ENCODE data around the gene SLFN11. TPM values are rescaled to one million over a fixed set of nuclear protein-coding genes. Genes with fewer than 3 reads are reported as not detected.

SLFN11 gene
- total RNA-seq, 1 donor from 2014 or later, result 0.25 TPM

GRCh38 chr17:35368081-35368830 is 5.2 kb downstream of the SLFN11 start:
- peaks cover 13% of the 10 kb centered on the region for H3K27me3 ChIP-seq (ENCODE audit: insufficient read depth, low read length)
- H3K27ac ChIP-seq (ENCODE audit: low read depth, low read length), result no peak overlapping the region
- peaks cover 63% of the 10 kb centered on the region for H3K27me3 Mint-ChIP-seq (ENCODE audit: low read depth, unreplicated experiment)
- no peak overlapping the region for H3K27ac Mint-ChIP-seq (ENCODE audit: unreplicated experiment)
- no peak overlapping the region for H3K4me3 ChIP-seq (ENCODE audit: insufficient read depth, low read depth, low read length)
- no peak overlapping the region for H3K4me3 Mint-ChIP-seq (ENCODE audit: unreplicated experiment)
- no peak overlapping the region for H2AFZ ChIP-seq (ENCODE audit: low read depth, low read length)
- no peak overlapping the region for H3K4me2 ChIP-seq (ENCODE audit: low read length)
- H3K79me2 ChIP-seq (ENCODE audit: insufficient read depth, low read length), result no peaks in the 10 kb centered on the region
- FAIRE-seq (no peak), DNase-seq (ENCODE audit: low read depth) (no peak)
- H3K9ac ChIP-seq (ENCODE audit: low read length), result no peak overlapping the region
- H4K20me1 ChIP-seq (ENCODE audit: insufficient read depth, low read length), result peaks cover 6% of the 10 kb centered on the region
- H3K4me1 Mint-ChIP-seq (ENCODE audit: low read depth, unreplicated experiment), result no peaks in the 10 kb centered on the region
- H3K9me3 ChIP-seq (ENCODE audit: insufficient read depth, low read depth, low read length), result no peaks in the 10 kb centered on the region
- H3K36me3 ChIP-seq (ENCODE audit: insufficient read depth, low read length), result no peaks in the 10 kb centered on the region
- H3K36me3 Mint-ChIP-seq (ENCODE audit: low read depth, unreplicated experiment), result no peaks in the 10 kb centered on the region
- no peaks in the 10 kb centered on the region for H3K4me1 ChIP-seq (ENCODE audit: insufficient read depth, low read length)
- TF ChIP-seq EZH2 (IDR thresholded peaks at IDR 0.05; ENCODE audit: insufficient read depth, low read length), result no peak
- TF ChIP-seq, protein P1, sequence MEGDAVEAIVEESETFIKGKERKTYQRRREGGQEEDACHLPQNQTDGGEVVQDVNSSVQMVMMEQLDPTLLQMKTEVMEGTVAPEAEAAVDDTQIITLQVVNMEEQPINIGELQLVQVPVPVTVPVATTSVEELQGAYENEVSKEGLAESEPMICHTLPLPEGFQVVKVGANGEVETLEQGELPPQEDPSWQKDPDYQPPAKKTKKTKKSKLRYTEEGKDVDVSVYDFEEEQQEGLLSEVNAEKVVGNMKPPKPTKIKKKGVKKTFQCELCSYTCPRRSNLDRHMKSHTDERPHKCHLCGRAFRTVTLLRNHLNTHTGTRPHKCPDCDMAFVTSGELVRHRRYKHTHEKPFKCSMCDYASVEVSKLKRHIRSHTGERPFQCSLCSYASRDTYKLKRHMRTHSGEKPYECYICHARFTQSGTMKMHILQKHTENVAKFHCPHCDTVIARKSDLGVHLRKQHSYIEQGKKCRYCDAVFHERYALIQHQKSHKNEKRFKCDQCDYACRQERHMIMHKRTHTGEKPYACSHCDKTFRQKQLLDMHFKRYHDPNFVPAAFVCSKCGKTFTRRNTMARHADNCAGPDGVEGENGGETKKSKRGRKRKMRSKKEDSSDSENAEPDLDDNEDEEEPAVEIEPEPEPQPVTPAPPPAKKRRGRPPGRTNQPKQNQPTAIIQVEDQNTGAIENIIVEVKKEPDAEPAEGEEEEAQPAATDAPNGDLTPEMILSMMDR (IDR thresholded peaks at IDR 0.05; ENCODE audit: insufficient read depth, low read depth, low read length), result no peak
- H3K9me3 Mint-ChIP-seq (ENCODE audit: unreplicated experiment), result peaks cover 8% of the 10 kb centered on the region

DNA sequence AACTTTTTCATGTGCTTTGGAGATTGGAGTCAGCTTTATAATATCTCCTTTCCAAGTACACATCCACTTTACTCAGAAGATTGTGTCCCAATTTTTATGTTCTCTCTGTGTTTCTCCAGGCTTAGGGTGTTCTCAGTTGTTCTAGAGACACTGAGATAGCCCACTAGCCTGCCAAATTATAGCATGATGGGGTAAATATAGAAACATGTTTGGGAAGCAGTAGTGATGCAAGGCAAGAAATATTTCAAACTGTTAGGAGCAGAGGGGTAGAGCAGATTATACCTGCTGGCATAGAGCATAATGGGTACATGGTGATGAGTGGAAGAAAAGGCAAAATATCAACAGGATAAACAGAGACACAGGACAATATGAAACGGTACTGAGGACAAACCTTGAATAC is 12.4 kb downstream of the SLFN11 start:
- no peak overlapping the region for H2AFZ ChIP-seq (ENCODE audit: low read depth, low read length)
- no peak for TF ChIP-seq EZH2 (IDR thresholded peaks at IDR 0.05; ENCODE audit: insufficient read depth, low read length)
- TF ChIP-seq, protein P1 (IDR thresholded peaks at IDR 0.05; ENCODE audit: insufficient read depth, low read depth, low read length), result no peak
- Mint-ChIP-seq H3K9me3 (ENCODE audit: unreplicated experiment) (no peaks in the 10 kb centered on the region), H3K4me3 (ENCODE audit: unreplicated experiment) (no peak overlapping the region), H3K27ac (ENCODE audit: unreplicated experiment) (no peak overlapping the region), H3K36me3 (ENCODE audit: low read depth, unreplicated experiment) (no peaks in the 10 kb centered on the region), H3K4me1 (ENCODE audit: low read depth, unreplicated experiment) (no peaks in the 10 kb centered on the region), H3K27me3 (ENCODE audit: low read depth, unreplicated experiment) (peaks cover 40% of the 10 kb centered on the region)
- H3K4me2 ChIP-seq (ENCODE audit: low read length), result no peak overlapping the region
- DNase-seq (ENCODE audit: low read depth) (no peak), FAIRE-seq (no peak)
- no peaks in the 10 kb centered on the region for H3K79me2 ChIP-seq (ENCODE audit: insufficient read depth, low read length)
- H4K20me1 ChIP-seq (ENCODE audit: insufficient read depth, low read length), result peaks cover 3% of the 10 kb centered on the region
- H3K4me3 ChIP-seq (ENCODE audit: insufficient read depth, low read depth, low read length), result no peak overlapping the region
- no peaks in the 10 kb centered on the region for H3K27me3 ChIP-seq (ENCODE audit: insufficient read depth, low read length)
- H3K4me1 ChIP-seq (ENCODE audit: insufficient read depth, low read length), result no peaks in the 10 kb centered on the region
- H3K36me3 ChIP-seq (ENCODE audit: insufficient read depth, low read length), result no peaks in the 10 kb centered on the region
- H3K27ac ChIP-seq (ENCODE audit: low read depth, low read length), result no peak overlapping the region
- no peak overlapping the region for H3K9ac ChIP-seq (ENCODE audit: low read length)
- no peaks in the 10 kb centered on the region for H3K9me3 ChIP-seq (ENCODE audit: insufficient read depth, low read depth, low read length)

DNA sequence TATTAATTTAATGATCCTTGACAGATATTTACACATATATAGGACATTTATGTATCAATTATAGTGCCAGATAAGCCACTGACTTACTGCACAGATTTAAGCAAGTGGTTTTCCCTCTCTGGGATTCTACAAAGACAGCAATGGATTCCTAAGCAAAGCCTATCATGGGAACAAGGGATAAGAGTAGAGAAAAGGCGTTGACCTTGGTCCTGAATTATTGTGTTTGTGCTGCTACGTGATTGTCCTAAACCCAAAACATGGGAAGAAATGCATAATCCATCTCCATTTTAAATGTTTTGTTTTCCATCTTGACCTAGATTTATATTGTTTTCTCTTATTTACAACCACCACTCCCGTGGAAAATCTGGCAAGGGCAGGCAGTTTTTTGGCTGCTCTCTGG is 14.0 kb downstream of the SLFN11 start:
- Mint-ChIP-seq H3K4me1 (ENCODE audit: low read depth, unreplicated experiment) (no peaks in the 10 kb centered on the region), H3K9me3 (ENCODE audit: unreplicated experiment) (no peaks in the 10 kb centered on the region), H3K27ac (ENCODE audit: unreplicated experiment) (no peak overlapping the region), H3K27me3 (ENCODE audit: low read depth, unreplicated experiment) (peaks cover 38% of the 10 kb centered on the region), H3K4me3 (ENCODE audit: unreplicated experiment) (no peak overlapping the region), H3K36me3 (ENCODE audit: low read depth, unreplicated experiment) (no peaks in the 10 kb centered on the region)
- Histone ChIP-seq H4K20me1 (ENCODE audit: insufficient read depth, low read length) (no peaks in the 10 kb centered on the region), H3K9me3 (ENCODE audit: insufficient read depth, low read depth, low read length) (no peaks in the 10 kb centered on the region), H3K4me1 (ENCODE audit: insufficient read depth, low read length) (no peaks in the 10 kb centered on the region), H3K4me2 (ENCODE audit: low read length) (no peak overlapping the region), H3K27me3 (ENCODE audit: insufficient read depth, low read length) (no peaks in the 10 kb centered on the region), H3K36me3 (ENCODE audit: insufficient read depth, low read length) (no peaks in the 10 kb centered on the region), H2AFZ (ENCODE audit: low read depth, low read length) (no peak overlapping the region), H3K9ac (ENCODE audit: low read length) (no peak overlapping the region), H3K4me3 (ENCODE audit: insufficient read depth, low read depth, low read length) (no peak overlapping the region), H3K79me2 (ENCODE audit: insufficient read depth, low read length) (no peaks in the 10 kb centered on the region), H3K27ac (ENCODE audit: low read depth, low read length) (no peak overlapping the region)
- TF ChIP-seq EZH2 (IDR thresholded peaks at IDR 0.05; ENCODE audit: insufficient read depth, low read length), result no peak
- TF ChIP-seq, protein P1 (IDR thresholded peaks at IDR 0.05; ENCODE audit: insufficient read depth, low read depth, low read length), result no peak
- DNase-seq (ENCODE audit: low read depth) (no peak), FAIRE-seq (no peak)

Measured in astrocyte (in vitro differentiated cells and primary cell).